Fibroblast of mammary gland (primary cell): ENCODE measurements around the gene TTC19.

Experiments
- DNase-seq: peaks from one replicate; pipeline ENCODE4 v3.0.0-alpha.2; 2010; ENCODE audit warnings: low read depth
- H3K4me3 ChIP-seq: 2 replicates; pipeline ENCODE4 v1.5.1; 2011; ENCODE audit warnings: low read depth, mild to moderate bottlenecking, low read length, moderate library complexity; ENCODE audit not compliant: control insufficient read depth
- CTCF ChIP-seq: conservative IDR thresholded peaks from 2 replicates; pipeline ENCODE4 v1.5.1; 2011; ENCODE audit warnings: low read depth, low read length, inconsistent platforms; ENCODE audit not compliant: control insufficient read depth, insufficient read depth

Gene TTC19

GRCh38 chr17:15966879-15967248 lies 32.8 kb upstream of the TTC19 start:
- DNase-seq, result no peak
- no peak overlapping the region for H3K4me3 ChIP-seq
- no peak for TF ChIP-seq CTCF

- no peak for DNase-seq
- no peak for TF ChIP-seq CTCF
These were observed 31.8 kb upstream of the TTC19 start for GRCh38 chr17:15967706-15968399.

GRCh38 chr17:15969463-15969862 lies 30.2 kb upstream of the TTC19 start:
- DNase-seq, result no peak
- H3K4me3 ChIP-seq, result no peak overlapping the region
- no peak for TF ChIP-seq CTCF

More at GRCh38 chr17:15967706-15968399, 31.8 kb upstream of the TTC19 start:
- no peak overlapping the region for H3K4me3 ChIP-seq

- DNase-seq, result no peak
- no peak overlapping the region for H3K4me3 ChIP-seq
- TF ChIP-seq CTCF, result no peak
These were observed 29.1 kb upstream of the TTC19 start for GRCh38 chr17:15970500-15970899.

GRCh38 chr17:15971098-15971678 lies 28.4 kb upstream of the TTC19 start:
- TF ChIP-seq CTCF, result no peak
- no peak for DNase-seq
- H3K4me3 ChIP-seq, result no peak overlapping the region

GRCh38 chr17:15971882-15972281 lies 27.7 kb upstream of the TTC19 start:
- H3K4me3 ChIP-seq, result no peak overlapping the region
- TF ChIP-seq CTCF, result no peak
- no peak for DNase-seq
